Fibroblast of the aortic adventitia (primary cell): ENCODE results near the gene TRIM62. TPM values are rescaled to one million over a fixed set of nuclear protein-coding genes. Genes with fewer than 3 reads are reported as not detected.

ENCODE experiments used
- DNase-seq: peaks from one replicate; pipeline ENCODE4 v3.0.0-alpha.2; 2010; ENCODE audit warnings: low read depth
- H3K4me3 ChIP-seq: 2 replicates; pipeline ENCODE4 v1.5.1; 2011; ENCODE audit warnings: low read depth, mild to moderate bottlenecking, control low read depth, low read length, moderate library complexity
- total RNA-seq: library from RNA; depleted of rRNA; stranded (reverse); fragments of >200 nt; gene quantifications from 2 replicates; pipeline ENCODE4 v1.2.3, GENCODE V29; 2012; ENCODE audit warnings: low replicate concordance
- TF ChIP-seq, protein P1 (sequence below): IDR thresholded peaks from 2 replicates; pipeline ENCODE4 v1.5.1; 2011; ENCODE audit warnings: mild to moderate bottlenecking, low read length, control low read depth, inconsistent platforms; ENCODE audit not compliant: insufficient read depth

Gene TRIM62
- total RNA-seq, 1 donor = 3.1 TPM

DNA sequence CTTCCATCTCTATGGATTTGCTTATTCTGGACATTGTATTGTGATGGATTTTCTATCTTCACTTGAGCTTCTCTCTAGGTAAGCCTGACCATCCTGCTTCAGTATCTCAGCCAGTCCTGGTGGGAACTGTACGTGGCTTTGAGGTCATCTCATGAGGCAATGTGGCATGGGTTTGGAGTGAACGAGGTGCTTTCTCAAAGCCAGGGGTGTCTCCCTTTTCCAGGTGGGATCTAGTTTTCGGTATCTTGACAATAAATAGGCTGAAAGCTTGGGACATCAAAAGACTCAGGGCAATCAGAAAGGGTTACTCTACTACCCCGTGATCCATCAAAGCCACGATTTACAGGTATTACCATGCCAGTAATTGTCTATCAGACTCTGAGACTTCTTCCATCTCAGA is 60.1 kb downstream of the TRIM62 start:
- no peak for DNase-seq
- H3K4me3 ChIP-seq = no peak overlapping the region
- TF ChIP-seq, protein P1, sequence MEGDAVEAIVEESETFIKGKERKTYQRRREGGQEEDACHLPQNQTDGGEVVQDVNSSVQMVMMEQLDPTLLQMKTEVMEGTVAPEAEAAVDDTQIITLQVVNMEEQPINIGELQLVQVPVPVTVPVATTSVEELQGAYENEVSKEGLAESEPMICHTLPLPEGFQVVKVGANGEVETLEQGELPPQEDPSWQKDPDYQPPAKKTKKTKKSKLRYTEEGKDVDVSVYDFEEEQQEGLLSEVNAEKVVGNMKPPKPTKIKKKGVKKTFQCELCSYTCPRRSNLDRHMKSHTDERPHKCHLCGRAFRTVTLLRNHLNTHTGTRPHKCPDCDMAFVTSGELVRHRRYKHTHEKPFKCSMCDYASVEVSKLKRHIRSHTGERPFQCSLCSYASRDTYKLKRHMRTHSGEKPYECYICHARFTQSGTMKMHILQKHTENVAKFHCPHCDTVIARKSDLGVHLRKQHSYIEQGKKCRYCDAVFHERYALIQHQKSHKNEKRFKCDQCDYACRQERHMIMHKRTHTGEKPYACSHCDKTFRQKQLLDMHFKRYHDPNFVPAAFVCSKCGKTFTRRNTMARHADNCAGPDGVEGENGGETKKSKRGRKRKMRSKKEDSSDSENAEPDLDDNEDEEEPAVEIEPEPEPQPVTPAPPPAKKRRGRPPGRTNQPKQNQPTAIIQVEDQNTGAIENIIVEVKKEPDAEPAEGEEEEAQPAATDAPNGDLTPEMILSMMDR = no peak

DNA sequence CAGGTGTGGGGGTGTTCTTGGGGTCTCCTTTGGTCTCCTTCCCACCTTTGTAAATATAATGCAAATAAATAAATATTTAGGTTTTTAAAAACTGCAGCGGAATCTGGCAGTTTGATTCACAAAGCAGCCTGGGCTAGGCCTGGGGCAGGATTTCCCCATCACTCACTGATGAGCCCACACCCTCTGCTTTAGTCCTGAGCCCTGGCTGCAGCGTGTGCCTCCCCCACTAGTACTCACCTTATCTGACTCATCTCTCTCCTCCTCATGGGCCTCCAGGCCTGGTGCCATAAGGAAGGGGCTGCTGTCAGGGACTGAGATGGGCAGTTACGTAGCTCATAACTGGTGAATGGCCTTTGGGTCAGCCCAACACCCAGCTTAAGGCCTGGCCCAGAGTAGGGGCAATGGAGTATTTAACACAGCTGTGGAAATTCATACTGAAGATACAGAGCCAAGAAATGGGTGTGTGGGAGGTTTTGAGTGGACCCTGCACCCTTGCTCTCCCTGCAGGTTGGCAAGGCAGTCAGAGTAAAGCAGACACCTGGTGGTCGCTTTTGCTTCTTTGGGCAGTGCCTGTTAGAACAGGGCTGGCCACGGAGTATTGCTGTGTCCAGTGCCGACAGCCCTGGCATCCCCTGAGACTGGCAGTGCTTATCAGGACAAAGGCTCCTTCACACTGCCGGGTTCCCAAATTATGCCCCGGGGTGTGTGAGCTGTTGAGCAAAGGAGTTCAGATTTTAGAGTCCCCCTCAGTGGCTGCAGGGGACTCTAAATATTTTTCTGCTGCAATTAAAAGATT is 61.2 kb downstream of the TRIM62 start:
- no peak for DNase-seq
- TF ChIP-seq, protein P1 = no peak
- H3K4me3 ChIP-seq = no peak overlapping the region

DNA sequence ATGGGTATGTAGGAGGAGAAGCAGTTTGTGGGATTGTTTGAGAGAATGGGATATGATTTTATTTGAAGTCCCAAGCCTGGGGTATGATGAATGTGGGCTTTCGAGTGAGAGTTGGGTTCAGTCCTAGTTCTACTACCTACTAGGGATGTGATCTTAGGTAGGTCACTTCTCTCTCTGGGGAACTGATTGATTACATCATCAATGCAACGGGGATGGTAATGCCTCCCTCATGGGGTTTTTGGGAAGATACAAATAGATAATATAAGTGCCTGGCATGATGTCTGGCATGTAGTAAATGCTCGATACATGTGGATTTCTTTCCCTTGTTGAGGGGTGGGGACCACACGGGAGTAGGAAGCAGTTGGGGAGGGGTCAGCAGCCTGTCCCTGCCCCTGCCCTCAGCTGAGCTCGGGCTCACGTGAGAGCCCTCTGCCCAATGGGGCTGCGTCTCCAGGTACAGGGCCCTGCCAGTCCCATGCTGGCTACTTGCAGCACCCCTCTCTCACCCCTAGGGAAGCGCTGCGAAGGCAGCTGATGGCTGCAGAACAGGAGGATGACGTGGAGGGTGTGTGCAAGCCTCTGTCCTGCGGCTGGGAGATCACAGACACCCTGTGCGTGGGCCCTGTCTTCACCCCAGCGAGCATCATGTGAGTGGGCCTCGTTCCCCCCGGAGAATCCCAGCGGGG is 62.2 kb downstream of the TRIM62 start:
- no peak overlapping the region for H3K4me3 ChIP-seq
- DNase-seq = no peak
- TF ChIP-seq, protein P1 = no peak

DNA sequence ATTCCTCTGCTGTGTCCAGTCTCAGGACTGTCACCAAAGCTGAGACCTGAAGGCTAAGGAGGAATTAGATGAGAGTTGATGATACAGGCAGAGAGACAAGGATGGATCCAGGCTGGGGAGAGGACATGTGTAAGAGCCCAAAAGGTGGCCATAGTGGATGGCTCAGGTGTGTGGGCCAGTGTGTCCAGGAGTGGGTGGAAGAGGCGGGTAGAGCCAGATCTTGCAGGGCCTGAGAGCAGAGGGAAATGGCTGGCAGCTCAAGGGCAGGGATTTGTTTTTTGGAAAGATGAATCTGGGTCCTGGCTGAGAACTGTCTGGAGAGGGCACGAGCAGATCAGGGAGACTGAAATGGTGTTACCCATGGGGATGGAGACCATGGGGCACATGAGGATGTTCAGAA is 62.8 kb downstream of the TRIM62 start:
- TF ChIP-seq, protein P1 = no peak
- no peak overlapping the region for H3K4me3 ChIP-seq
- no peak for DNase-seq

DNA sequence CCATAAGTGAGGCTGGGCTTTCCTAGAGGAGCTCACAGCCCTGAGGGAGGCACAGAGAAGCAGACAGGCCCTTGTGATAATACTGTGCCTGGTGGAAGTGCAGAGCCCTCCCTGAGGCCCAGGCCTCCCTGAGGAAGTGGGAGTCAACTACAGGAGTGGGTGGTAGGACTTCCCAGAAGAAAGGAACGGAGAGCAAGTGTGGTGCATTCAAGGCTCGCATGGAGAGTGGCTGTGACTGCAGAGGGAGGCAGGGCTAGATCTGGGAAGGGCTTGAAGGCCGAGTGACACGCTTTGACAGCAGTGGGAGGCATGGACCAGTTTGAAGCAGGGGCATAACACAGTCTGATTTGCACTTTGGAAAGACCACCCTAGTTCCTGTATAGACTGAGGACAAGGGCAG is 63.6 kb downstream of the TRIM62 start:
- DNase-seq = no peak
- no peak overlapping the region for H3K4me3 ChIP-seq
- TF ChIP-seq, protein P1 = no peak

DNA sequence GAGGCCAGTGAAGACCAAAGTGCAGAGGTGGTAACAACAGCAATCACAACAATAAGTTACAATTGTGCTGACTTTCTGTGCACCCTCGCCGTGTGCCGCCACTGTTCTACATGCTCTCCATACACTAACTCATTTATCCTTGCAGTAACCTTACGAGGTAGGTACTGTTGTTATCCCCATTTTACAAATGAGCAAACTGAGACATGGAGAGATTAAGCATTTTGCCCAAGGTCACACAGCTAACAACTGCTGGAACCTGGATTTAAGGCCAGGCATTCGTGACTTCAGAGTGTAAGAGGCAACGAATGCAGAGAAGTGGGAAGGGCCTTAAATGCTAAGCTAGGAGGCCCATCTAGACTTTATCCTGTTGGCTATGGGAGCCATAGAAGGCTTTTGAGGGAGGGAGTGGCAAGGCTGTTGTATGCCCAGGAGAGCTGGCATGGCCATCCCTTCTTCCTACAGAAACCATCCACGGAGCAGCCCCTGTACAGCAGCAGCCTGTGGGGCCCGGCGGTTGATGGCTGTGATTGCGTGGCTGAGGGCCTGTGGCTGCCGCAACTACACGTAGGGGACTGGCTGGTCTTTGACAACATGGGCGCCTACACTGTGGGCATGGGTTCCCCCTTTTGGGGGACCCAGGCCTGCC is 64.3 kb downstream of the TRIM62 start:
- no peak overlapping the region for H3K4me3 ChIP-seq
- DNase-seq = no peak
- TF ChIP-seq, protein P1 = no peak
